IMR-90 (cell line): ENCODE results near the gene C10orf62. TPM values are rescaled to one million over a fixed set of nuclear protein-coding genes. Genes with fewer than 3 reads are reported as not detected.

Experiments
- ATAC-seq: fragments of 200-7000 bp; cut with Tn5 transposase; 2 replicates; pipeline ENCODE4 v1.9.1; 2020; ENCODE audit warnings: low read depth, mild to moderate bottlenecking, moderate library complexity
- BruUV-seq: library from RNA; stranded (reverse); fragments of 400-500 nt; replicated peaks from 2 replicates; lab custom pipeline; 2021; lab: Mats Ljungman, UMichigan
- CTCF ChIA-PET: fragments of 300-600 bp; formaldehyde crosslinking; extraction: SDS; loops from one replicate; lab custom pipeline; 2021; ENCODE audit warnings: antibody characterized with exemption; lab: Yijun Ruan, JAX
- POLR2A ChIA-PET: fragments of 300-600 bp; sonication (Branson Sonifier 250); formaldehyde crosslinking; loops from one replicate; lab custom pipeline; 2022; ENCODE audit warnings: antibody characterized with exemption; ENCODE audit not compliant: unreplicated experiment; lab: Charles Lee
- DNase-seq: peaks from one replicate; pipeline ENCODE4 v3.0.0; 2013
- H2AFZ ChIP-seq: replicated peaks from 2 replicates; pipeline ENCODE3; 2013; ENCODE audit warnings: low read length, mild to moderate bottlenecking; ENCODE audit not compliant: poor library complexity
- H2AK5ac ChIP-seq: 2 replicates; pipeline ENCODE4 v1.6.1; 2013; ENCODE audit warnings: low read depth, low read length, inconsistent platforms
- H2AK9ac ChIP-seq: replicated peaks from 2 replicates; pipeline ENCODE3; 2013; ENCODE audit warnings: mild to moderate bottlenecking, low read depth, low read length, moderate library complexity; ENCODE audit not compliant: poor library complexity
- H2BK120ac ChIP-seq: 2 replicates; pipeline ENCODE4 v1.6.1; 2013; ENCODE audit warnings: low read depth, low read length, inconsistent platforms
- H2BK15ac ChIP-seq: 3 replicates; pipeline ENCODE4 v1.6.1; 2013; ENCODE audit warnings: low read depth, low read length, inconsistent platforms
- H2BK20ac ChIP-seq: 2 replicates; pipeline ENCODE4 v1.6.1; 2013; ENCODE audit warnings: low read depth, mild to moderate bottlenecking, inconsistent platforms, low read length, moderate library complexity
- H2BK5ac ChIP-seq: 2 replicates; pipeline ENCODE4 v1.6.1; 2013; ENCODE audit warnings: mild to moderate bottlenecking, low read depth, low read length, inconsistent platforms; ENCODE audit not compliant: poor library complexity, severe bottlenecking
- H3K14ac ChIP-seq: replicated peaks from 2 replicates; pipeline ENCODE4 v1.6.1; 2013; ENCODE audit warnings: low read depth, low read length, inconsistent platforms
- H3K18ac ChIP-seq: 2 replicates; pipeline ENCODE4 v1.6.1; 2013; ENCODE audit warnings: low read depth, low read length, control low read depth
- H3K23ac ChIP-seq: 2 replicates; pipeline ENCODE4 v1.6.1; 2013; ENCODE audit warnings: low read depth, low read length, inconsistent platforms
- H3K27ac ChIP-seq: 2 replicates; pipeline ENCODE4 v1.5.1; 2013; ENCODE audit warnings: mild to moderate bottlenecking, control low read depth, low read length; ENCODE audit not compliant: insufficient read depth
- H3K27me3 ChIP-seq: 2 replicates; pipeline ENCODE4 v1.6.1; 2013; ENCODE audit warnings: low read length; ENCODE audit not compliant: control insufficient read depth, insufficient read depth
- H3K36me3 ChIP-seq: 2 replicates; pipeline ENCODE4 v1.6.1; 2013; ENCODE audit warnings: low read length, mixed read lengths; ENCODE audit not compliant: control insufficient read depth, insufficient read depth
- H3K4ac ChIP-seq: 2 replicates; pipeline ENCODE4 v1.6.1; 2013; ENCODE audit warnings: low read depth, low read length, inconsistent platforms
- H3K4me1 ChIP-seq: 2 replicates; pipeline ENCODE4 v1.6.1; 2013; ENCODE audit warnings: low read length, mixed read lengths; ENCODE audit not compliant: control insufficient read depth, insufficient read depth
- H3K4me2 ChIP-seq: 2 replicates; pipeline ENCODE4 v1.6.1; 2013; ENCODE audit warnings: low read depth, mild to moderate bottlenecking, control low read depth, low read length, moderate library complexity
- H3K4me3 ChIP-seq: 2 replicates; pipeline ENCODE4 v1.5.1; 2013; ENCODE audit warnings: low read depth, mild to moderate bottlenecking, control low read depth, low read length, moderate library complexity; ENCODE audit not compliant: insufficient read depth
- H3K56ac ChIP-seq: 2 replicates; pipeline ENCODE4 v1.6.1; 2013; ENCODE audit warnings: low read length, inconsistent platforms; ENCODE audit not compliant: insufficient read depth; ENCODE audit errors: extremely low read depth
- H3K79me1 ChIP-seq, 2 experiments: 2 replicates each; pipeline ENCODE4 v1.6.1; 2013; ENCODE audit warnings: low read length in 2 of 2, inconsistent platforms in 1 of 2, low read depth in 1 of 2
- H3K9ac ChIP-seq: 2 replicates; pipeline ENCODE4 v1.6.1; 2013; ENCODE audit warnings: low read depth, low read length, control low read depth
- H3K9me1 ChIP-seq: 2 replicates; pipeline ENCODE4 v1.6.1; 2013; ENCODE audit warnings: low read length, inconsistent platforms; ENCODE audit not compliant: insufficient read depth
- H3K9me3 ChIP-seq: 2 replicates; pipeline ENCODE4 v1.6.1; 2013; ENCODE audit warnings: low read length; ENCODE audit not compliant: control insufficient read depth, insufficient read depth
- H4K20me1 ChIP-seq: 2 replicates; pipeline ENCODE4 v1.6.1; 2013; ENCODE audit warnings: low read length, inconsistent platforms; ENCODE audit not compliant: insufficient read depth
- H4K5ac ChIP-seq: 2 replicates; pipeline ENCODE4 v1.6.1; 2013; ENCODE audit warnings: mild to moderate bottlenecking, low read depth, low read length, control low read depth
- H4K8ac ChIP-seq, 2 experiments: 2 replicates each; pipeline ENCODE4 v1.6.1; 2013; ENCODE audit warnings: low read depth in 2 of 2, low read length in 2 of 2, control low read depth in 1 of 2, inconsistent platforms in 1 of 2
- H4K91ac ChIP-seq: 2 replicates; pipeline ENCODE4 v1.6.1; 2013; ENCODE audit warnings: low read depth, low read length, inconsistent platforms; ENCODE audit not compliant: insufficient read depth
- BHLHE40 ChIP-seq: fragments of 150-350 bp; IDR thresholded peaks from 2 replicates; pipeline ENCODE4 v1.6.1; 2016; ENCODE audit warnings: mild to moderate bottlenecking, low read depth, low read length
- CEBPB ChIP-seq: IDR thresholded peaks from 2 replicates; pipeline ENCODE4 v1.6.1; 2012; ENCODE audit warnings: low read depth, low read length, improper control_type of control experiment
- CHD1 ChIP-seq: IDR thresholded peaks from 2 replicates; pipeline ENCODE4 v1.6.1; 2012; ENCODE audit warnings: low read depth, low read length, improper control_type of control experiment
- ELK1 ChIP-seq: fragments of 150-350 bp; IDR thresholded peaks from 2 replicates; pipeline ENCODE4 v1.6.1; 2016; ENCODE audit warnings: low read depth, mild to moderate bottlenecking, low read length, moderate library complexity, borderline replicate concordance
- FOS ChIP-seq: fragments of 150-350 bp; IDR thresholded peaks from 2 replicates; pipeline ENCODE4 v1.6.1; 2016; ENCODE audit warnings: low read depth, low read length
- MAFK ChIP-seq: IDR thresholded peaks from 2 replicates; pipeline ENCODE4 v1.6.1; 2012; ENCODE audit warnings: low read depth, low read length, improper control_type of control experiment
- MAZ ChIP-seq: IDR thresholded peaks from 2 replicates; pipeline ENCODE4 v1.6.1; 2012; ENCODE audit warnings: low read depth, mild to moderate bottlenecking, low read length, improper control_type of control experiment, moderate library complexity, borderline replicate concordance
- MXI1 ChIP-seq: IDR thresholded peaks from 2 replicates; pipeline ENCODE4 v1.6.1; 2012; ENCODE audit warnings: low read depth, mild to moderate bottlenecking, low read length, moderate library complexity, borderline replicate concordance
- NFE2L2 ChIP-seq: fragments of 150-350 bp; IDR thresholded peaks from 2 replicates; pipeline ENCODE4 v1.6.1; 2016; ENCODE audit warnings: low read depth, mild to moderate bottlenecking, low read length
- POLR2A ChIP-seq: IDR thresholded peaks from 2 replicates; pipeline ENCODE4 v1.6.1; 2012; ENCODE audit warnings: mild to moderate bottlenecking, low read depth, low read length
- RAD21 ChIP-seq: IDR thresholded peaks from 2 replicates; pipeline ENCODE4 v1.6.1; 2012; ENCODE audit warnings: low read length, improper control_type of control experiment
- RCOR1 ChIP-seq: IDR thresholded peaks from 2 replicates; pipeline ENCODE4 v1.6.1; 2012; ENCODE audit warnings: mild to moderate bottlenecking, low read length, improper control_type of control experiment; ENCODE audit not compliant: insufficient replicate concordance
- RFX5 ChIP-seq: IDR thresholded peaks from 2 replicates; pipeline ENCODE4 v1.8.0; 2012; ENCODE audit warnings: low read depth, mild to moderate bottlenecking, low read length, moderate library complexity
- SMC3 ChIP-seq: fragments of 150-350 bp; IDR thresholded peaks from 2 replicates; pipeline ENCODE4 v1.6.1; 2016; ENCODE audit warnings: low read depth, mild to moderate bottlenecking, antibody characterized with exemption, low read length, moderate library complexity
- USF2 ChIP-seq: fragments of 150-350 bp; IDR thresholded peaks from 2 replicates; pipeline ENCODE4 v1.6.1; 2017; ENCODE audit warnings: mild to moderate bottlenecking, antibody characterized with exemption, low read length, low read depth
- WGBS, 2 experiments: methylation state at CpG; one replicate each; pipeline versions ENCODE4 v1.1.5 to v1.1.7; 2013; ENCODE audit warnings: missing lambda C conversion rate in 2 of 2; ENCODE audit not compliant: insufficient read length in 1 of 2; ENCODE audit errors: extremely low coverage in 2 of 2; 5-methylcytosine and 5-hydroxymethylcytosine counted together
- dilution Hi-C: fragments of 300-500 bp; cut with HindIII; formaldehyde crosslinking; loops from one replicate; pipeline ENCODE4 v1.14.3; 2018; ENCODE audit warnings: low sequenced_read_pairs; ENCODE audit not compliant: unreplicated experiment
- in situ Hi-C: fragments of 300-500 bp; cut with MboI; formaldehyde crosslinking; loops from 3 replicates; pipeline ENCODE4 v1.14.3; 2019; ENCODE audit warnings: low sequenced_read_pairs, inconsistent platforms, mixed read lengths
- intact Hi-C: fragments of 100-400 bp; cut with micrococcal nuclease; formaldehyde crosslinking; loops from 2 replicates; pipeline ENCODE4 v1.10.0; 2022
- polyA plus RNA-seq, 3 experiments: library from polyadenylated mRNA; depleted of rRNA; stranded (reverse); fragments of >200 nt; gene quantifications; 2 replicates each; pipeline ENCODE4 v1.2.3, GENCODE V29; 2012; ENCODE audit warnings: low replicate concordance in 1 of 3
- total RNA-seq: library from RNA; depleted of rRNA; stranded (reverse); fragments of >200 nt; gene quantifications from 2 replicates; pipeline ENCODE4 v1.2.3, GENCODE V29; 2012
- TF ChIP-seq, protein P1 (sequence below): conservative IDR thresholded peaks from 2 replicates; pipeline ENCODE4 v1.5.1; 2012; ENCODE audit warnings: mild to moderate bottlenecking, low read depth, low read length, improper control_type of control experiment

The C10orf62 gene
- total and polyA plus RNA-seq, 2 of the 4 experiments (the other 2 are of a cell fraction): not detected

GRCh38 chr10:97573672-97574071 is 15.8 kb upstream of the C10orf62 start:
- Histone ChIP-seq H3K56ac (no peak overlapping the region), H3K9me1 (peaks cover 11% of the 10 kb centered on the region), H3K4me2 (no peak overlapping the region), H3K36me3 (peaks cover 17% of the 10 kb centered on the region), H4K91ac (no peak overlapping the region), H3K4me3 (no peak overlapping the region), H2AK5ac (no peak overlapping the region), H2AK9ac (no peak overlapping the region), H2BK20ac (no peak overlapping the region), H4K8ac (no peak overlapping the region), H3K79me1 (no peaks in the 10 kb centered on the region), H2AFZ (no peak overlapping the region), H3K27ac (no peak overlapping the region), H3K4me1 (peaks cover 16% of the 10 kb centered on the region), H3K9me3 (no peaks in the 10 kb centered on the region), H3K4ac (no peak overlapping the region), H3K9ac (no peak overlapping the region), H2BK15ac (no peak overlapping the region), H3K18ac (no peak overlapping the region), H3K14ac (no peak overlapping the region), H4K20me1 (peaks cover 5% of the 10 kb centered on the region; the same call in 1 of the 2 replicates), H2BK120ac (no peak overlapping the region), H4K5ac (no peak overlapping the region), H3K27me3 (no peaks in the 10 kb centered on the region; the same call in 1 of the 2 replicates), H3K23ac (no peak overlapping the region), H2BK5ac (no peak overlapping the region)
- POLR2A ChIA-PET: interaction anchor here (0.7 kb wide), 1 partner anchor 84 kb away, joined by 4 read pairs; no protein-coding TSS in a partner anchor
- intact Hi-C loops: loop anchor here (5.0 kb wide), 1 partner anchor 159 kb away; no protein-coding TSS in a partner anchor
- ATAC-seq (no peak), DNase-seq (no peak)
- CTCF ChIA-PET: interaction anchor here (0.6 kb wide), 1 partner anchor 22 kb away, joined by 3 read pairs; no protein-coding TSS in a partner anchor
- no CpG with 5 or more reads among the region's 2 CpGs for WGBS, 2 experiments
- in situ Hi-C loops: loop anchor here (10.0 kb wide), 1 partner anchor 161 kb away; the partner anchor contains the start of gene ZFYVE27
- BruUV-seq: no TSS peak
- TF ChIP-seq NFE2L2: no peak
- TF ChIP-seq BHLHE40: no peak
- no peak for TF ChIP-seq FOS
- no peak for TF ChIP-seq RFX5
- no peak for TF ChIP-seq RCOR1
- TF ChIP-seq MAFK: no peak
- TF ChIP-seq RAD21: no peak
- TF ChIP-seq CHD1: no peak
- TF ChIP-seq USF2: no peak
- TF ChIP-seq MAZ: no peak
- no peak for TF ChIP-seq ELK1
- TF ChIP-seq, protein P1, sequence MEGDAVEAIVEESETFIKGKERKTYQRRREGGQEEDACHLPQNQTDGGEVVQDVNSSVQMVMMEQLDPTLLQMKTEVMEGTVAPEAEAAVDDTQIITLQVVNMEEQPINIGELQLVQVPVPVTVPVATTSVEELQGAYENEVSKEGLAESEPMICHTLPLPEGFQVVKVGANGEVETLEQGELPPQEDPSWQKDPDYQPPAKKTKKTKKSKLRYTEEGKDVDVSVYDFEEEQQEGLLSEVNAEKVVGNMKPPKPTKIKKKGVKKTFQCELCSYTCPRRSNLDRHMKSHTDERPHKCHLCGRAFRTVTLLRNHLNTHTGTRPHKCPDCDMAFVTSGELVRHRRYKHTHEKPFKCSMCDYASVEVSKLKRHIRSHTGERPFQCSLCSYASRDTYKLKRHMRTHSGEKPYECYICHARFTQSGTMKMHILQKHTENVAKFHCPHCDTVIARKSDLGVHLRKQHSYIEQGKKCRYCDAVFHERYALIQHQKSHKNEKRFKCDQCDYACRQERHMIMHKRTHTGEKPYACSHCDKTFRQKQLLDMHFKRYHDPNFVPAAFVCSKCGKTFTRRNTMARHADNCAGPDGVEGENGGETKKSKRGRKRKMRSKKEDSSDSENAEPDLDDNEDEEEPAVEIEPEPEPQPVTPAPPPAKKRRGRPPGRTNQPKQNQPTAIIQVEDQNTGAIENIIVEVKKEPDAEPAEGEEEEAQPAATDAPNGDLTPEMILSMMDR: no peak
- no peak for TF ChIP-seq MXI1
- TF ChIP-seq CEBPB: no peak
- no peak for TF ChIP-seq SMC3
- TF ChIP-seq POLR2A: no peak
- dilution Hi-C loops: no loop called here
